Peyer's patch (tissue), 4 donors: Measurements from ENCODE around the gene SEMA4A. TPM values are rescaled to one million over a fixed set of nuclear protein-coding genes. Genes with fewer than 3 reads are reported as not detected.
A peak's percentile ranks its signal among the peaks of the same experiment; 100 is the strongest.

Experiments used
- DNase-seq, 3 donors: peaks; one replicate each; pipeline ENCODE4 v3.0.0-alpha.2; 2017 to 2019
- H3K27ac ChIP-seq, 4 donors: fragments of 200-600 bp; sonication (generic); one replicate each; pipeline ENCODE4 v1.5.1; 2016 to 2019
- H3K27me3 ChIP-seq, 2 donors: fragments of 200-600 bp; sonication (generic); one replicate each; pipeline ENCODE4 v1.5.1; 2019
- H3K36me3 ChIP-seq, 3 donors: fragments of 200-600 bp; sonication (generic); one replicate each; pipeline ENCODE4 v1.5.1; 2016 to 2019
- H3K4me1 ChIP-seq, 4 donors: fragments of 200-600 bp; sonication (generic); one replicate each; pipeline ENCODE4 v1.5.1; 2016 to 2019
- H3K4me3 ChIP-seq, 4 donors: fragments of 200-600 bp; sonication (generic); 1 replicate in 3 of 4; 2 replicates in 1 of 4; pipeline ENCODE4 v1.5.1; 2016 to 2019; ENCODE audit warnings: mild to moderate bottlenecking in 1 of 4
- H3K9me3 ChIP-seq, 4 donors: fragments of 200-600 bp; sonication (generic); one replicate each; pipeline ENCODE4 v1.5.1; 2016 to 2019; ENCODE audit warnings: mild to moderate bottlenecking in 1 of 4
- POLR2A ChIP-seq, 2 donors: fragments of 450-650 bp; IDR thresholded peaks; one replicate each; pipeline ENCODE4 v1.5.1; 2017; ENCODE audit warnings: antibody characterized with exemption in 2 of 2, mild to moderate bottlenecking in 2 of 2, moderate library complexity in 2 of 2
- total RNA-seq, 4 donors: library from RNA; depleted of rRNA; stranded (reverse); fragments of >200 nt; gene quantifications; one replicate each; pipeline ENCODE4 v1.1.0, GENCODE V29; 2016
- TF ChIP-seq, protein P1 (sequence below), 6 experiments: fragments of 450-650 bp in 4 of 6; fragments of 200-600 bp in 2 of 6; sonication (generic) in 1 of 6; IDR thresholded peaks; one replicate each; pipeline ENCODE4 v1.5.1; 2017 to 2019; ENCODE audit warnings: antibody characterized with exemption in 6 of 6, mild to moderate bottlenecking in 3 of 6, moderate library complexity in 1 of 6

Gene SEMA4A
- total RNA-seq, 4 donors from 2014 or later, result 1.5 to 19.0 (median 3.2) TPM

- peaks cover 7 to 88% (median 51%) of the 10 kb centered on the region in 4 donors for H3K4me1 ChIP-seq
- no peaks in the 10 kb centered on the region for H3K9me3 ChIP-seq
- H3K27ac ChIP-seq, result peak overlapping the region; percentile 73 to 97 (median 93)
- peak in 2 of 3 donors; percentile 57 to 81 for DNase-seq
- H3K4me3 ChIP-seq, result peak overlapping the region in 1 of 4 donors; percentile 27
- peaks cover 0 to 15% (median 0%) of the 10 kb centered on the region in 3 donors for H3K36me3 ChIP-seq
- H3K27me3 ChIP-seq, result no peaks in the 10 kb centered on the region
- TF ChIP-seq, protein P1, sequence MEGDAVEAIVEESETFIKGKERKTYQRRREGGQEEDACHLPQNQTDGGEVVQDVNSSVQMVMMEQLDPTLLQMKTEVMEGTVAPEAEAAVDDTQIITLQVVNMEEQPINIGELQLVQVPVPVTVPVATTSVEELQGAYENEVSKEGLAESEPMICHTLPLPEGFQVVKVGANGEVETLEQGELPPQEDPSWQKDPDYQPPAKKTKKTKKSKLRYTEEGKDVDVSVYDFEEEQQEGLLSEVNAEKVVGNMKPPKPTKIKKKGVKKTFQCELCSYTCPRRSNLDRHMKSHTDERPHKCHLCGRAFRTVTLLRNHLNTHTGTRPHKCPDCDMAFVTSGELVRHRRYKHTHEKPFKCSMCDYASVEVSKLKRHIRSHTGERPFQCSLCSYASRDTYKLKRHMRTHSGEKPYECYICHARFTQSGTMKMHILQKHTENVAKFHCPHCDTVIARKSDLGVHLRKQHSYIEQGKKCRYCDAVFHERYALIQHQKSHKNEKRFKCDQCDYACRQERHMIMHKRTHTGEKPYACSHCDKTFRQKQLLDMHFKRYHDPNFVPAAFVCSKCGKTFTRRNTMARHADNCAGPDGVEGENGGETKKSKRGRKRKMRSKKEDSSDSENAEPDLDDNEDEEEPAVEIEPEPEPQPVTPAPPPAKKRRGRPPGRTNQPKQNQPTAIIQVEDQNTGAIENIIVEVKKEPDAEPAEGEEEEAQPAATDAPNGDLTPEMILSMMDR (IDR thresholded peaks at IDR 0.05), result no peak
- no peak for TF ChIP-seq POLR2A (IDR thresholded peaks at IDR 0.05)
Observed at GRCh38 chr1:156126630-156127534, 26.5 kb upstream of the SEMA4A start.

DNA sequence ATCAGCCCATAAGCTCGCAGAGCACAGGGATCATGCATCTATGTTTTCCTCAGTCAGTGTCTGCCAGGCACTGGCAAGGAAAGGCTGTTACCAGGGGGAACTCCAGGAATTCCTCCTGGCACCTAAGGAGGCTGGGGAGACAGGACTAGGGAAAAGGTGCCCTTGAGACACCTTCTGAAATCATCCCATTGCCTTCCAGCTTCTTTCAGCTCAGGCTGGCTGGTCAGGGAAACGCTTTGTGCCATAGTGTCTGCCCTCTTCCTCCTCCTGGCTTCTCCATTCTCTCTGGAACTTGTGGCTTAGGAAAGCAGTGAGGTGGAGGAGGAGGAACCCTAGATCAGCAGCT lies 25.1 kb upstream of the SEMA4A start:
- peaks cover 0 to 29% (median 0%) of the 10 kb centered on the region in 3 donors for H3K36me3 ChIP-seq

DNA sequence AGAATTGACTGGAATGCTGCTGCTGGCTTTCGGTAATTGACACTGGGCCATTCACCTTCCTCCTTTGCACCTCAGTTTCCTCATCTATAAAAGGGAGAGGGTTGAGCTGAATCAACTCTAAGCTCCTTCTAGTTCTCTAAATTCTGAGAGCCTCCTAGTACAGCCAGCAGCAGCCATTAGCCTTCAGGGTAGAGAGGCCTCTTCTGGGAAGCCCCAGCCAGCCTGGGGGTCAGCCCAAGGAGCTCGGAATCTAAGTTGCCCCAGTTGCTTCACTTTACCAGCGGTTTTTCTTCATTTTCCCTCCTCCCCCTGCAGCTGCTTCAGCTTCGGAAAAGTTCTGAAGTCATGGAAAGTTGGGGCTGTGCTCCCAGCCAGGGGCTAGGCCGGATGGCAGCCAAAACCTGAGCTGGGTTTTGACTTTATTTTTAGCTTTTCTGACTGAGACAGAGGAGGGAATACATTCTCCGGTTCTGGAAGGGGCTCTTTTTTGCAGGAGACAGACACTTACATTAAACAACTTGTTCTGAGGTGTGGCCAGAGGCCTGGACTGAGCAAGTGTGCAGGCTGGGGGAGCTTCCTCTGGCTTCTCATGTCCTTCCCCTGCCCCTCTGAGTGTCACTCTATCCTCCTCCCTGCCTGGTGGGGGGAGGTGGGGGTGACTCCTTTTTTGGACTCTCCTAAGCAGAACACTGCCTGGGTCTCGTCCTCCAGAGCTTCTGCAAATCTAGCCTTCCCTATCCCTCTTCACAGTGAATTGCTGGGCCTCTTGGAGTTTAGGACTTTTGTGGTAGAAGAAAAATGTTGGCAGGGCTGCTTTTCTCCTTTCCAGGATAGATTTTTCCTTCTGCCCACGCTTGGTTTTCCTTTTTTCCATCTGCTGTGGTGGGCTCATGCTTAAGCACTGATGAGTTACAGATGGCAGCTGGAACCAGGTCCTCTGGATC lies 24.5 kb upstream of the SEMA4A start:
- peaks cover 7 to 67% (median 50%) of the 10 kb centered on the region in 4 donors for H3K4me1 ChIP-seq
- H3K9me3 ChIP-seq, result no peaks in the 10 kb centered on the region
- H3K4me3 ChIP-seq, result peak overlapping the region in 1 of 4 donors; percentile 16
- H3K27me3 ChIP-seq, result no peaks in the 10 kb centered on the region
- peak in 1 of 3 donors; percentile 43 for DNase-seq
- peaks cover 0 to 36% (median 0%) of the 10 kb centered on the region in 3 donors for H3K36me3 ChIP-seq
- TF ChIP-seq, protein P1 (IDR thresholded peaks at IDR 0.05), result no peak
- TF ChIP-seq POLR2A (IDR thresholded peaks at IDR 0.05), result no peak
- peak overlapping the region; percentile 59 to 97 (median 82) for H3K27ac ChIP-seq

More for the DNA sequence above, 25.1 kb upstream of the SEMA4A start:
- TF ChIP-seq, protein P1 (IDR thresholded peaks at IDR 0.05), result no peak
- TF ChIP-seq POLR2A (IDR thresholded peaks at IDR 0.05), result no peak
- Histone ChIP-seq H3K27me3 (no peaks in the 10 kb centered on the region), H3K4me3 (no peak overlapping the region), H3K4me1 (peaks cover 7 to 74% (median 51%) of the 10 kb centered on the region in 4 donors), H3K27ac (peak overlapping the region; percentile 59 to 97 (median 82)), H3K9me3 (no peaks in the 10 kb centered on the region)
- DNase-seq, result no peak

GRCh38 chr1:156129687-156130577 lies 23.5 kb upstream of the SEMA4A start:
- Histone ChIP-seq H3K4me1 (peaks cover 7 to 57% (median 39%) of the 10 kb centered on the region in 4 donors), H3K9me3 (no peaks in the 10 kb centered on the region), H3K27me3 (no peaks in the 10 kb centered on the region), H3K27ac (peak overlapping the region; percentile 59 to 97 (median 82)), H3K4me3 (peak overlapping the region in 2 of 4 donors; percentile 16 to 24), H3K36me3 (peaks cover 0 to 46% (median 0%) of the 10 kb centered on the region in 3 donors)
- TF ChIP-seq POLR2A (IDR thresholded peaks at IDR 0.05), result no peak
- TF ChIP-seq, protein P1 (IDR thresholded peaks at IDR 0.05), result peak; percentile 92 to 98 (median 98)
- DNase-seq, result peak; percentile 77 to 93 (median 88)
